Stimulated activated CD8-positive, alpha-beta memory T cell treated with anti-CD3 and anti-CD28 coated beads, Interleukin-4, amount 100 ng/mL, for 1 hour (primary cell): Measurements from ENCODE around the gene DOCK4.
"Not testable (repeated sequence)": the region's sequence is repeated elsewhere in the genome, so short reads cannot be mapped to it uniquely, and the experiment has no call there.

Experiments used
- DNase-seq, 2 donors: peaks; one replicate each; pipeline ENCODE4 v3.0.0-alpha.2; 2020; ENCODE audit warnings: low read depth in 2 of 2, low spot score in 1 of 2

The DOCK4 gene

DNA sequence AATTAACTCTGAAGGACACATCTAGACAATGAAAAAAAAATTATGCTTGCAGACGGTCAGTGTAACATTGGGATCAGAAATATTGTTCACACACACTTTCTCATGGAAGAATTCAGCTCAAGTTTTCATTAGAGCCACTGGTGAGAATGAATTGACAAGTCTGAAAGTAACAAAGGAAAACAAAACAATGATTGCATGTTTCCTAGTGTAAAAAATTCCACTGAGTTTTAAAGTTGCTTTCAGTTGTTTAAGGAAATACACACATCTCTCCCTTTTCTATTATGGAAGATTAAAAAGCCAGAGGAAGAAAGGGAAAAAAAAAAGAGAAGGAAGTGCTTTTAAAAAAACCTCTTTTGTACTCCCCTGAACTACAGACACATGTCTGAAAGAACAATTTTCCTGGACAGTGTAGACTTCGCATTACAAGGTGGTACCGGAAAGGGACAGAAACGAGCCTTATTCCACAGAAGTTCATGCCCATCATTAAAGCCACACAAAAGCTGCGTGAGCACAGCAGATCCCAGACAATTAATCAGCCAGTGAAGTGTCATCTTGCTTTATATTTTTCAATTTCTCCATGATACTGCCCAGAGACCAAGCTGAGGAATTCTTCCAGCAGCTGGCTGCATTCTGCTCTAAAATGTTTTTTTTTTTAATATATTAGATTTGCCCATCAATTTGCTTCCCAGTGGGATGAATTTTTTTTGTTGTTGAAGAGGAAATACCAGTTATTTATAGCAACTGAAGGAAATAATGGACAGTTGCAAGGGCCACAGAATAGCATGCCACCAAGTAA, 294.8 kb downstream of the DOCK4 start:
- DNase-seq = no peak

DNA sequence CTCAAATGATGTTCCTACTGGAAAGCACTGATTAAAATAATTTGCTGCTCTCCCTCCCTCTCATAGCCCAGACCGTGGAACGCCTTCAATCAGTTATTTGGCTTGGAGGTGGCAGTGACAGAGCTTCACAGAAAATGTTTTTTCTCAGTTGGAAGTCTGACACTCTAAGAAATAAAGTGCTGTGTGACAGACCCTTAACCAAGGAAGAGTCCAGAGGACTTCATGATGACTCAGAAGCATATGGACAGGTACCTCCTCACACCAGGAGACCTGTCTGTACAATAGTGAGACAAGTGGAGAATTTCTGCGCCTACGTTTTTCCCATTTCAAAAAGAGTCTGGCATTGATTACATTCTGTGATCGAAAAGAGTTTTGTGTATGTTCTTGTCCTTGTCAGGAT, 295.5 kb downstream of the DOCK4 start:
- DNase-seq = no peak

DNA sequence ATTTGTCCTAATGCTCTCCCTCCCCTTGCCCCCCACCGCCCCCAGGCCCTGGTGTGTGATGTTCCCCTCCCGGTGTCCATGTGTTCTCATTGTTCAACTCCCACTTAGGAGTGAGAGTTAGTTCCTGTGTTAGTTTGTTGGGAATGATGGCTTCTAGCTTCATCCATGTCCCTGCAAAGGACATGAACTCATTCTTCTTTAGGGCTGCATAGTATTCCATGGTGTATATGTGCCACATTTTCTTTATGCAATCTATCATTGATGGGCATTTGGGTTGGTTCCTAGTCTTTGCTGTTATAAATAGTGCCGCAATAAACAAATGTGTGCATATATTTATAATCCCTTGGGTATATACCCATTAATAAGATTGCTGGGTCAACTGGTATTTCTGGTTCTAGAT, 297.5 kb downstream of the DOCK4 start:
- not testable (repeated sequence) for DNase-seq

DNA sequence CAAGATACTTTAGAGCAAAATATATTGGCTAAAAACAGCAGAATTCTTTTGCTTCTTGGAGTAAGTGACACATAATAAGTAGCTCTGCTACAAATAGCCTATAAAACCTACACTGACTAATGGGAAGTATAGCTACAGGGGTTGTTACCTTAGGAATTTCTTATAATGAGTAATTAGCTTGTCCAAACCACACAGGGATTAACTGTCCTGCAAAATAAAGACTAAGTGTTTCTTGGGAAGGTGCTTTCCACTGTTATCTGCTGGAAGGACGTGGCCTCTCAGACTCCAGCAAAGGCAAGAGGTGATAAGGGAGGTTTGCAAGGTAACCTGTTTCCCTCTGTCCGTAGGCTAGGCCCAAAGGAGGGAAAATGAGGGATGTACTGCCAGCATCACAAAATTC, 302.4 kb downstream of the DOCK4 start:
- DNase-seq = no peak

DNA sequence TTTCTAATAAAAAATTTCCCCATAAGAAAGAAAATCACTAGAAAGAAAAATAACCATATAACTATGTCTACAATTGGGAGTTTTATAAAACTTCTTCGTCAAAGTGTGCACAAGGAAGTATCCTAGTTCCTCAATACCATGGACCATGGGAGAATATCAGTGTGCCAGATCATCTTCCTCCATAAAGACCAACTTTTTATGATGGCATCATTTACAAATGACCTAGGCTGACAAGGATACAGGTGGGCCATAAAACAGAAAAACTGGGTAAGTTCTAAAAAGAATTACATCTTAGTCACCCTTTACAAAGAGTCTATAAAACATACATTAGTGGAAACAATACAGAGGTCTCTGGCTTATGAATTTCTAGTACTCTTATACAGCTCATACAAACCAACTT, 303.2 kb downstream of the DOCK4 start:
- no peak for DNase-seq

DNA sequence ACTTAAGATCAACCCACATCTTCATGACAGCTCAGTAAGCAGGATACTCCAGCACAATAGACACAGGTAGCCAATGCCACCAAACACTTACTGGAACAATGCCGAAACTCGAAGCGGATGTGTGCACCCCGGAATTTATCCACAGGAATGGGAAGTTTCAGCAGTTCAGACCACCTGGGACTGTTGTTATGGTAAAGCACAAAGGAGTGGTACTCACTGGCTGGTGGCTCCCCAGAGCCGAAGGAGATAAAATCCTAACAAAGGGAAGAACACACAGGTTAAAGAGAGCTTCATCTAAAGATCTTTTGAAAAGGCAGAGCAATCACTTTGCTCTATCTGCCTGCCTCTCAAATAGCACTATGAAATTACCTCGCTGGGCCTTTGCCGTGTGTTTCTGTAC, 305.9 kb downstream of the DOCK4 start:
- no peak for DNase-seq

DNA sequence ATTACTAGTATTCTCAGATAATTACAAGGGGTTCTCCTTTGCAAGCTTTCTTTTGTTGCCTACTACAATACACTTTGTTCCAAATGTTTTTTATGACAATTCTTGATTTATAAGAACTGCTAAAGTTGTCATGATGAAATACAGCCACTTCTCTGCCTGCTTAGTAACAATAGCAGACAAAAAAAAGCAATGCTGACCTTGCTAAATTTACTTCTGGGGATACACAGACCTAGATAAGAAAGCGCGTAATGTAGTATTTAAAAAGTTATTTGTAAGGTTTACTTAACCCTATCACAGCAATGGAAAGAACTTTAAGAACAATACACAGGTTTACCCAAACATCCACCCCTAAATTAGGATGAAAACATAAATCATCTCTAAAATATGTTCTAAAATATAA, 311.1 kb downstream of the DOCK4 start:
- DNase-seq = no peak

DNA sequence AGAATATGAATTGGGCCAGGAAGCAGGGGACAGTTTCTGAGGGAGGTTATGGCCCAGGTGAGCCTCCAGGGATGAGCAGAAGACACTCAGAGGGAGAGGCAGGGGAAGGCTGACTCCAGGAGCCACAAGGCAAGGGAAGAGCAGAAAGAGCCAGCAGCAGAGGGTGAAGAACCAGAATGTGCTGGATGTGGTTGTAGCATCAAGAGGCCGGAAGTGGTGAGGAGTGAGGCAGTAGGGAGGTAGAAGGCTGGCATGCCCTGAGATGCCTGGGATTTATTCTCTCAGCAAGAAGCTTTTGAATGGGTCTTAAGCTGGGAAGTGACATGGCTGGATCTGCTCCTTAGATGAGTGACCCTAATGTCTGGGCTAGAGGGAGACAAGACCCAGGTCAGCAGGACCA, 311.7 kb downstream of the DOCK4 start:
- DNase-seq = no peak

DNA sequence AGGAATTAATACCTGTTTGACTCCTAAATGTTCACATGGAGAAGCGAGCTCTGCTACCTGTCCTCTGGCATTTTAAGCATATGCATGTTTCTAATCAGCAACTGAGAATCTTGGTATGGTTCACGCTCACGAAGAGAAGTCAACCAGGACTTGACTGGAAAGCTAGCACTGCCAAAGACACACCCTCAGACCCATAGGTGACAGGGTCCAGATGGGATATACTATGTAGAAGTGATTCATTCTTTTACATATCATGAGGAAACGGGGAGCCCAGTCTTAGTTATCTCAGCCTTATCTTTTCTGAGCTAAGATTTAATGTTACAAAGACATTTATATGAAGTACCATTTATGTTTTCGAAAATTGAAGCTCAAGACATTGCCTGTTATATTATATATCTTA, 313.0 kb downstream of the DOCK4 start:
- DNase-seq = no peak

DNA sequence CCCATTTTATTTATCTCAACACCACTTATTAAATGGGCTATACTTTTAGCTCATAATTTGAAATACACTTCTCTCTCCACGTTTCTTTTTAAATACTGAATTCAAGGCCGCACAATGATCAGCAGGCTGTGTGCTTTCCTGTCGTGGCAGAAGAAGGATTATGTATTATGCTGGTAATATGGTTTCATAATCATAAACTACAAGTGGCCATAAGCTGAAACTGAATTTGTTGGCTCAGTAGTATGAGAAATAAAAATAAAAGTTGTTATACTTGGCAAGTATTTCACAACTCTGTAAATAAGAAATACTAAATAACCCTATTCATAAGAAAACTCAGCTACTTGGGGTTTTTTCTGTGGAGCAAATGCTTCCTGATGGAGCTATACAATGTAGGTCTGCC, 313.6 kb downstream of the DOCK4 start:
- no peak for DNase-seq

DNA sequence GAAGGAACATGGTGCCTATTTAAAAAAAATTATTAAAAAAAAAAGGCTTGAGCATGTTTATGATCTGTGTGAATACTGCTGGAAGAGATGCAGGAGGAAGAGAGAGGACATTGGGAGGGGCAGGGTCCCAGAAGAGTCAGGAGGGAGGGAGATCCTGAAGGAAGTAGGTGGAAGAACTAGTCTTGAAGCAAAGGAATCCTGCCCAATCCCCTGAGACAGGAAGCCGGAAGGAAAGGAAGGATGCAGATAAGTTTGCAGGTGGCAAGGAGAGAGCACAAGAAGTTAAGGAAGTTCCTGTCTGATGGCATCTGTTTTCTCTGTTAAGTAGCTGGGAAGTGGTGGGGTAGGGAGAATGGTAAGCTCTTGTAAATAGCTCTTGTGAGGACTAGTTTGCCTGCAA, 318.5 kb downstream of the DOCK4 start:
- no peak for DNase-seq

DNA sequence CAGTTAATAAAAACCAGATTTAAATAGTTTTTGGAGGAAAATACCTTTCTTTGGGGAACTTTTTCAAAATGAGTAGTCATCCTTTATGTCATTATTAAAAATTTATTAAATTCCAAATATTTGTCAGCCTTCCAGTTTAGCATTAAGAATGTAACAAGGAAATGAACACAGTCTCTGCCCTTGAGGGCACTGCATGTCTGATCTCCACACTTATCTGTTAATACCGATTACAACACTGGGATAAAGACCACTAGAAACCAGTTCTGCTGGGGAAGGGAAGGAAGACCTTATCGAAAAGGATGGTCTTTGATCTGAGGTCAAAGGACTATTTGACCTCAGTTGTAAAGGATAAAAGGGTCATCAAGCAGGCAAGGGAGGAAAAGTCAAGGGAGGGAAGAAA, 320.0 kb downstream of the DOCK4 start:
- no peak for DNase-seq

DNA sequence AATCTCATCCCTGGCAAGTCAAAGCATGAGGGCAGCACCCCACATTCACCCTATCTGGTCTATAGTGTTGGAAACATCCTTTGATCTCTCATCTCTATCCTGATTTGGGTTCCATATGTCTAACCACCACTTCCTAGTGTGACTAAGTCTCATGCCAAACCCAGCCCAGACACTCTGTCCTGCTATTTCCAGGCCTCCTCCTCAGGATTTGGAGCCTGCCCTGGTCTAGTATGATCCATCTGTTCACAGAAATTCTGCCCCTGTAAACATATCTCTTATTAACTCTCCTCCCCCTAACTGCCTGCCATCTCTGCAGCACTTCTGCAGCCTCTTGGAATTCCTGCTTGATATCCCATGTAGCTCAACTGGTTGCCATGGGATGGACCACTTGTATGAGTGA, 323.0 kb downstream of the DOCK4 start:
- DNase-seq = no peak

DNA sequence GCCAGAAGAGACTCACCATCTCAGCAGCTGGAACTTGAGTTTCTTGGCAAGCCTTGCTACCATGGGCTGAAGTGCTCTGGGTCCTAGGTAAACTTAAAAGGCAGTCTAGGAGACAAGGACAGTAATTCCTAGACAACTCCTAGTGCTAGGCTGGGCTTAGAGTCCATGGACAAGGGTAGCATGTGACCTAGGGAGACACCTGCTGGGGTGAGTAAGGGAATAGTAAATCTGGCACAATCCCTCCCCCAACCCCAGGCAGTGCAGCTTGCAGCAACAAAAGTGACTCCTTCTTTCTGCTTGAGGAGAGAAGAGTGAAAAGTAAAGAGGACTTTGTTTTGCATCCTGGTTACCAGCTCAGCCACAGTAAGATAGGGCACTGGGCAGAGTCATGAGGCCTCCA, 327.4 kb downstream of the DOCK4 start:
- DNase-seq = no peak

DNA sequence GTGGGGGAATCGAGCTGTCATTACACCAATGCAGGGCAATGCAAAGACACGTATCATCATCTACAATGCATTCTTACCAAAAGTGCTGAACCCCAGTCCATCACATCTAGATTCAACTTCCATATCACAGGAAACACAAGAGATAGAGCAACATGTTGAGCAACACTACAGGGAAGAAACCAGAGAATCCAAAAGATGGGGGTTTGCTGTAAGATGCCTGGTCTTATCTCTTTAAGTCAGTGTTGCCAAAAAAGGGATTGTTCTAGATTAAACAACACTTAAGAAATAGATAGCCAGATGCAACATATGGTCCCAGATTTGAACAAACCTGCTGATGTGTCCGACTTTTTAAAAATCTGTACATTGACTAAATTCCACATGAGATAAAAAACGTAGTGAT, 328.3 kb downstream of the DOCK4 start:
- DNase-seq = no peak

DNA sequence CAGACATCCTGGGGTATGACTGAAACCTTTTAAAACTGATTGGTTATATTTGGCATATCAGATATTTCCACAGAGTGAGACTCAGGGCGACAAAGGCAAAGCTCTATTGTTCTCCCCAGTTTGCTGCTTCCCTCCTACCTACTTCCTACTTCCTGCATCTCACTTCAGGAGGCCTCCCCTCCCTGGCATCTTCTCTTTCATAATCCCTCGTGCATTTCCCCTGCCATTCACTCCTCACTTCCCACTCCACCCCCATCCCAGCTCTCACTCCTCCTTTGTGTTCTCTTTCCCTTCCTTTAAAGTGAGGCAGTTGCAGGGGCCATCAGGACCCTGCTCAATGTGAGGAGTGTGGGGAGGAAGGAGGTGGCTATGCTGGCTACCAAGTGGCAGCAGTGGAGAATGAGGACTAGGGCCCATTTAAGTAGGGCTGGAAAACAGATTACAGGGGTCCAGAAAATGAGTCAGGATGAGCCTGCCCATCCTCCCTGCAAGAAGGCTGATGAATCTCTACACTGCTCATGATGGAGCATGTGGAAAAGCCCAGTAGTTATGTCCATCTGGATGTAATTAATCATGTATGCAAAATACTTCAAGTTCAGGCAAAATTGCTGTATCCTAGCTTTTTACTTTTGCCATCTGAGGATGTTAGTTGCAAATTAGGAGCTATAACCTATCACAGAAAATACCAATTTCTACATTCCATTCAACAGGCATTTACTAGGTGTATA, 332.1 kb downstream of the DOCK4 start:
- no peak for DNase-seq

DNA sequence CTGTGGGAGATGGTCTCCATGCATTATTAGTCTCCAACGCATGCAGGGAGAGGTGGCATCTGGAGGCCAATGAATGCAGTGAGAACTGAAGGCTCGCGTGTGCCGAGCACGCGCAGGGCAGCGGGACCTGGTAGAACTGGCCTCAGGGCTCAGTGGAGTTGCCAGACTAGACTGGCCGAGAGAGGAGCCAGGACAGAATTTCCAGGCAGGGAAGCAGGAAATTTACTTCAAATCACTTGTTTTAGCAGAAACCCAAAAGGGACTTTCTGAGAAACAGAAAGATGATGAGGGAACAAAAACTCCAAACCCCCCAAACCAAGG, 332.9 kb downstream of the DOCK4 start:
- no peak for DNase-seq

DNA sequence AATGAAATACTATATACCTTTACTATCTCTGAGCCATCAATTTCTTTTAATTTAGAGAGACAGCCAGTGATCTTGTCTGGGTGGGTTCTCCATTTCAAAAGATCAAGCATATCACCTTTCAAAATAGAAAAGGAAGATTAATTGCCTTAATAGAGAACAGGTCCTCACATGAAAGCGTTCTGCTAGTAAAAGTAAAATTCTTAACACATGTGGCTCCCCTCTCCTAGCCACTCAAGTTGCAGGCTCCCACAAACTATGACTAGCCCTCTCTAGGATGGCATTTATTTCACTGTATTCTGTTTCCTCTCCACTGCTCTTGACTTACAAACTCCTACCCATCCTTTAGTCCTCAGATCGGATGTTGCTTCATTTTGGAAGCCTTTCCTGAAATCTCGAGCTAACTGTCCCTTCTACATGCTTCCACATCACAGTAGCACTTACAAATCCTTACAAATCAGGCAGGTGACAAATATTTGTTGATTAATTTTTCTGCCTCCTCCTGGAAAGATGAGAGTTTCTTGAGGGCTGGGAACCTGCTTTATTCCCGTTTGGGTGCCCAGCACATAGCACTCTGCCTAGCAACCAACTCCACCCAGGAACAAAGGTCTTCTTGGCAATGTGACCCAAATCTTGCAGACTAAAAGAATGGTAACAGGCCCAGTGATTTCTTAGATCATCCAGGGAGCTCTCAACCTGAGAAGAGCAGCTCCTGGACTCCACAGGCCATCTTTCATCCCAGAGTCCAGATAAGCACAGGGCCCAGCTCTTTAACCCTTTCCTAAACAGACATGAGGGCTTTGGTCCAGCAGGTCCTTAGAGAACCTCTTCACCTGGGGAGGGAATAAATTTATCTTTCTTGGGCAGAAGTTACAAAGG, 333.5 kb downstream of the DOCK4 start:
- no peak for DNase-seq

DNA sequence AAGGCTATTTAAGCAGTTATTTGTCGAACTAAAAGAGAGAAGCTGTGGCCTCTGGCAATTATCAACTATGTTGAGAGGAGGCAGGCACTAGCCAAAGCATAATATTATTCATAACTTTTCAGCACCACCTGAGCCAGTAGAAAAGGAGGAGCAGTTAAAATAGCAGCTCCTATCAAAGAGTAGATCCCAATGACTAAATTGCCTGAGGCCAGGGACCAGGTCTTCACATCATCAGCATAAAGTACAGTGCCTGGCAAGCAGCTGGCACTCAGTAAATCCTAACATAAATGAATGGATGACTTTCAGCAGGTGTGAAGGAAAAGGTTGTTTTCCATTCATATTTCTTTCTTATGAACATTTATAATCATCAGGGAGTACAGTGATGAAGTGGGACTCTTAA, 334.9 kb downstream of the DOCK4 start:
- DNase-seq = no peak

DNA sequence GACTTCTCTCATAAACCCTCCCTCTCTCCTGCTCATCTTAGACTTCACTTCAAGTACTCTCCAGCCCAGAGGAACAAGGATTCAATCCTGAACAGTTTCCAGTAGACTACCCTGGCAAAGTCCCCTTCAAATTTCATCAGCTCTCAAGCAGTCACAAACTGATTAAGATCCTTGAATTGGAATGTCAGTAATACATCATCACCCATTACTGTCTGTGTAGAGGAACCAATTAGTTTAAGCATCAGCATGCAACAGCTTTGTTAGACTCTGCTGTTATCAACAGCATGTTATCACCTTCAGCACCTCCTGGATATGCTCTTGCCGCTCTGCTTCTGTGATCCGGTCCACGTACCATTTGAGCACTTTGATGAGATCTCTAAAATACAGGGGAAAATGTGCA, 336.9 kb downstream of the DOCK4 start:
- no peak for DNase-seq

DNA sequence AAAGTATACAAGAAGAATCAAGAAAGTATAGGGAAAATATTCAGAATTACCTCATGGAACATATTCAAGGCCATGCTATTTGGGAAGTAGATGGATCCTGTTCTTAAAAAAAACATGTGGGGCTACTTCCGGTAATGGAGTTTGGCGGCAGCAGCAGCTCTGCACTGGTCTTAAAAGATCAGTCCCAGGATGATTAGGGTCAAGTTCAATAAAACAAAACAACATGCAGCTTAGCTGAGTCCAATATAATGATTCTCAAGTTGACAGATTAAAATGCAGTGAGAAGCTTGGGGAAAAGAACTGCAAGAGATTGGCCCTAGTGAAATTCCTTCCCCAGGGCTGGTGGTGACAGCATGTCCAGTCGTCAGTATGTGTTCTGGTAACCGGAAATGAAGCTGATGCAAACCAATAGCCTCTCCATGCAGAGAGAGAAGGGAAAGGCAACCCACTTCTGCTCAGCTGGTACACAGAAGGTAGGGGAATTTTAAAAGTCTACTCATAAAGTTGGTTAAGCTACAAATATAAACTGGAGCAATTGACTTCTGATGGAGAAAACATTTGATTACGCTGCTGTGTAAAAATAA, 338.8 kb downstream of the DOCK4 start:
- DNase-seq = no peak

DNA sequence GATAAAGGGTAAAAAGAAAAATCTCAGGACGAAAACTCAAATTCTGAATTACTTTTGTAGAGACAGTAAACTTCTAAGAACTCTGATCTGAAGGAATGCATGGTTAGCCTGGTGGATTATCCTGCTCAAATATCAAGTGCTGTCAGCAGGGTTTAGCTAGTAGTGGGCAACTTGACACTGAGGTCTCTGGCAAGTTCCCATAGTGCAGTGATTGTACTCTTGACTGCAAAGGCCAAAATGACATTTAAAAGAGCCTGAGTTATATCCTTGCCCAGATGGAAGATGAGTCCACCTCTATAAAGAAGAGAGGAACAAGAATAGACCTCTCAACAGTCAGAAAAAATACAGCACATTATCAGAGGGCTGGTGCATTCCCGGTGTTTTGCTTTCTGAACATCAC, 339.4 kb downstream of the DOCK4 start:
- DNase-seq = no peak
